Stimulated activated CD4-positive, alpha-beta T cell treated with anti-CD3 and anti-CD28 coated beads, Interleukin-15, amount 100 ng/mL, for 24 hours (primary cell): ENCODE results near the gene CENPL.
"Not testable (repeated sequence)": the region's sequence is repeated elsewhere in the genome, so short reads cannot be mapped to it uniquely, and the experiment has no call there.

Source experiments
- DNase-seq: peaks from one replicate; pipeline ENCODE4 v3.0.0-alpha.2; 2020

CENPL gene

GRCh38 chr1:173856903-173857302, 32.2 kb upstream of the CENPL start:
- DNase-seq = no peak

GRCh38 chr1:173856014-173856413, 31.3 kb upstream of the CENPL start:
- DNase-seq = no peak

- no peak for DNase-seq
These were observed 28.4 kb upstream of the CENPL start for GRCh38 chr1:173853074-173853473.

GRCh38 chr1:173852105-173852504, 27.4 kb upstream of the CENPL start:
- no peak for DNase-seq

- no peak for DNase-seq
These were observed 8.1 kb upstream of the CENPL start for GRCh38 chr1:173832748-173833147.

GRCh38 chr1:173827611-173828010, 2.9 kb upstream of the CENPL start:
- no peak for DNase-seq

- no peak for DNase-seq
These were observed 835 bp downstream of the CENPL start for GRCh38 chr1:173823781-173824314.

- DNase-seq = no peak
These were observed 3.0 kb downstream of the CENPL start for GRCh38 chr1:173821680-173822079.

GRCh38 chr1:173818459-173818858, 6.2 kb downstream of the CENPL start:
- DNase-seq = no peak

- DNase-seq = not testable (repeated sequence)
These were observed 11.0 kb downstream of the CENPL start for GRCh38 chr1:173813654-173814053.

- DNase-seq = no peak
These were observed 21.7 kb downstream of the CENPL start for GRCh38 chr1:173802961-173803360.

- DNase-seq = not testable (repeated sequence)
These were observed 24.7 kb downstream of the CENPL start for GRCh38 chr1:173799995-173800394.

GRCh38 chr1:173798078-173798477, 26.6 kb downstream of the CENPL start:
- DNase-seq = no peak

GRCh38 chr1:173789841-173790240, 34.8 kb downstream of the CENPL start:
- no peak for DNase-seq

GRCh38 chr1:173784997-173785396, 39.7 kb downstream of the CENPL start:
- no peak for DNase-seq

- DNase-seq = no peak
These were observed 44.7 kb downstream of the CENPL start for GRCh38 chr1:173779936-173780335.

- no peak for DNase-seq
These were observed 49.0 kb downstream of the CENPL start for GRCh38 chr1:173775578-173776226.

- DNase-seq = no peak
These were observed 53.1 kb downstream of the CENPL start for GRCh38 chr1:173771560-173771959.

- DNase-seq = peak; percentile 29
These were observed 54.4 kb downstream of the CENPL start for GRCh38 chr1:173770330-173770729.

- DNase-seq = no peak
These were observed 55.9 kb downstream of the CENPL start for GRCh38 chr1:173768827-173769226.

GRCh38 chr1:173768206-173768605, 56.5 kb downstream of the CENPL start:
- DNase-seq = no peak

- DNase-seq = not testable (repeated sequence)
These were observed 60.4 kb downstream of the CENPL start for GRCh38 chr1:173764331-173764730.

- DNase-seq = no peak
These were observed 65.7 kb downstream of the CENPL start for GRCh38 chr1:173758980-173759379.

GRCh38 chr1:173758110-173758509, 66.6 kb downstream of the CENPL start:
- no peak for DNase-seq

- DNase-seq = no peak
These were observed 67.0 kb downstream of the CENPL start for GRCh38 chr1:173757666-173758065.
